H1 (cell line): Measurements from ENCODE around the gene PTPRCAP. TPM values are rescaled to one million over a fixed set of nuclear protein-coding genes. Genes with fewer than 3 reads are reported as not detected.

Source experiments
- GTF2F1 ChIP-seq: IDR thresholded peaks from 2 replicates; pipeline ENCODE4 v1.6.1; 2012; ENCODE audit warnings: low read depth, low read length, improper control_type of control experiment, borderline replicate concordance
- HDAC2 ChIP-seq, 2 experiments: fragments of 300-600 bp in 1 of 2; sonication (generic) in 1 of 2; IDR thresholded peaks; 2 replicates each; pipeline ENCODE4 v1.6.1; 2011 to 2012; ENCODE audit warnings: low read depth in 2 of 2, low read length in 2 of 2, mild to moderate bottlenecking in 2 of 2, moderate library complexity in 2 of 2, borderline replicate concordance in 1 of 2, inconsistent platforms in 1 of 2
- RAD21 ChIP-seq, 2 experiments: IDR thresholded peaks in 1 of 2; conservative IDR thresholded peaks in 1 of 2; 2 replicates each; pipeline ENCODE4 v1.6.1; 2011; ENCODE audit warnings: low read depth in 2 of 2, low read length in 2 of 2, improper control_type of control experiment in 1 of 2, inconsistent platforms in 1 of 2, mild to moderate bottlenecking in 1 of 2, moderate library complexity in 1 of 2
- SIX5 ChIP-seq: IDR thresholded peaks from 2 replicates; pipeline ENCODE4 v1.6.1; 2011; ENCODE audit warnings: mild to moderate bottlenecking, low read depth, low read length
- SP1 ChIP-seq: IDR thresholded peaks from 2 replicates; pipeline ENCODE4 v1.6.1; 2011; ENCODE audit warnings: low read depth, low read length
- polyA plus RNA-seq, 7 experiments: library from polyadenylated mRNA; depleted of rRNA in 3 of 7; stranded (reverse) in 5 of 7; unstranded in 2 of 7; fragments of >200 nt in 5 of 7; fragments of 200-250 nt in 2 of 7; gene quantifications; 1 replicate in 5 of 7; 2 replicates in 1 of 7; 4 replicates in 1 of 7; pipeline versions ENCODE4 v1.2.1 to v1.2.3, GENCODE V29; 2011 to 2013; ENCODE audit warnings: missing spikeins in 2 of 7, mixed read lengths in 2 of 7
- total RNA-seq: library from RNA; stranded (reverse); fragmentation: NEBNext Ultra II Directional; extraction: Animal tissue kit (Norgen Biotek cat#: 25700); gene quantifications from 2 replicates; pipeline ENCODE4 v1.2.1, GENCODE V29; 2021
- TF ChIP-seq, protein P1 (sequence below): IDR thresholded peaks from 2 replicates; pipeline ENCODE4 v1.6.1; 2011; ENCODE audit warnings: low read depth, mild to moderate bottlenecking, low read length; ENCODE audit not compliant: insufficient read depth

The PTPRCAP gene
- total and polyA plus RNA-seq, 2 of the 8 experiments (the other 6 are each of a cell fraction or from before 2014, with no cell fraction given): 0.78 to 6.7 TPM

GRCh38 chr11:67456068-67456705 is 18.7 kb upstream of the PTPRCAP start (continued):
- TF ChIP-seq RAD21 (IDR thresholded peaks at IDR 0.05 in 1 of 2, conservative IDR thresholded peaks at IDR 0.05 in 1 of 2; ENCODE audit: low read depth in 2 of 2, low read length in 2 of 2) (no peak), GTF2F1 (no peak), SIX5 (no peak), HDAC2 (IDR thresholded peaks at IDR 0.05; ENCODE audit: borderline replicate concordance in 1 of 2, low read depth in 2 of 2, low read length in 2 of 2) (no peak), SP1 (no peak)
- TF ChIP-seq, protein P1, sequence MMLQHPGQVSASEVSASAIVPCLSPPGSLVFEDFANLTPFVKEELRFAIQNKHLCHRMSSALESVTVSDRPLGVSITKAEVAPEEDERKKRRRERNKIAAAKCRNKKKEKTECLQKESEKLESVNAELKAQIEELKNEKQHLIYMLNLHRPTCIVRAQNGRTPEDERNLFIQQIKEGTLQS: no peak
